Adrenal gland (tissue), 12 donors: ENCODE results near the gene UBE2R2. TPM values are rescaled to one million over a fixed set of nuclear protein-coding genes. Genes with fewer than 3 reads are reported as not detected.
"Not testable (repeated sequence)": the region's sequence is repeated elsewhere in the genome, so short reads cannot be mapped to it uniquely, and the experiment has no call there.

Source experiments
- DNase-seq, 7 donors: peaks; one replicate each; pipeline ENCODE4 v3.0.0-alpha.2; 2019 to 2020
- H3K27ac ChIP-seq, 5 donors: fragments of 200-600 bp; sonication (generic) in 4 of 5; 1 replicate in 3 of 5; 2 replicates in 2 of 5; pipeline versions ENCODE4 v1.5.1 to v1.8.0; 2016 to 2020; ENCODE audit warnings: mild to moderate bottlenecking in 1 of 5
- H3K27me3 ChIP-seq: fragments of 200-600 bp; 2 replicates; pipeline ENCODE4 v1.8.0; 2021
- H3K36me3 ChIP-seq, 2 donors: fragments of 200-600 bp; replicated peaks in 1 of 2; 1 replicate in 1 of 2; 2 replicates in 1 of 2; pipeline versions ENCODE4 v1.5.1 to v1.8.0; 2018 to 2022
- H3K4me1 ChIP-seq, 2 donors: fragments of 200-600 bp; replicated peaks in 1 of 2; 1 replicate in 1 of 2; 2 replicates in 1 of 2; pipeline versions ENCODE4 v1.5.1 to v1.8.0; 2018 to 2021
- H3K4me3 ChIP-seq, 4 donors: fragments of 200-600 bp; sonication (generic) in 3 of 4; one replicate each; pipeline ENCODE4 v1.5.1; 2016 to 2018
- H3K9me3 ChIP-seq, 3 donors: fragments of 200-600 bp; sonication (generic) in 1 of 3; replicated peaks in 1 of 3; 1 replicate in 2 of 3; 2 replicates in 1 of 3; pipeline versions ENCODE4 v1.5.1 to v1.8.0; 2016 to 2021
- CTCF ChIP-seq, 6 experiments: fragments of 450-650 bp in 4 of 6; fragments of 200-600 bp in 2 of 6; sonication (generic) in 1 of 6; IDR thresholded peaks; 1 replicate in 5 of 6; 2 replicates in 1 of 6; pipeline versions ENCODE4 v1.5.1 to v1.8.0; 2016 to 2021; ENCODE audit warnings: antibody characterized with exemption in 6 of 6, mild to moderate bottlenecking in 2 of 6, moderate library complexity in 1 of 6
- POLR2A ChIP-seq, 2 donors: fragments of 450-650 bp; IDR thresholded peaks; one replicate each; pipeline ENCODE4 v1.6.1; 2017; ENCODE audit warnings: antibody characterized with exemption in 2 of 2, mild to moderate bottlenecking in 2 of 2, moderate library complexity in 1 of 2
- WGBS, 4 donors: extraction: QIAGEN DNeasy Blood & Tissue Kit in 2 of 4; methylation state at CpG; one replicate each; pipeline versions ENCODE4 v1.1.5 to v1.1.7; 2013 to 2017; 5-methylcytosine and 5-hydroxymethylcytosine counted together
- intact Hi-C, 2 donors: fragments of 100-400 bp; cut with DNase I; formaldehyde crosslinking; loops; one replicate each; pipeline versions ENCODE4 v1.14.1 to v1.15.0; 2022 to 2023
- polyA plus RNA-seq, 3 donors: library from polyadenylated mRNA; stranded (reverse); fragments of 200-250 nt in 2 of 3; fragments of 350-450 nt in 1 of 3; fragmentation: Illumina TruSeq in 1 of 3; extraction: RNeasy Lipid Tissue Mini Kit (QIAGEN cat#74804) in 1 of 3; gene quantifications; one replicate each; pipeline ENCODE4 v1.2.3, GENCODE V29; 2013 to 2014
- total RNA-seq, 9 donors: library from RNA; depleted of rRNA in 4 of 9; stranded (reverse); fragments of >200 nt in 4 of 9; fragments of 120-200 nt in 1 of 9; fragmentation: NEBNext Ultra II Directional in 1 of 9; extraction: Animal tissue kit (Norgen Biotek cat#: 25700) in 1 of 9; gene quantifications; one replicate each; pipeline versions ENCODE4 v1.1.0 to v1.2.4, GENCODE V29; 2013 to 2023
- donor health status: healthy with polysubstance abuse.
- donor health status: Bipolar disorder and iron deficiency.
- donor health status: DM: yes; HTN: yes; CAD: no.
- donor health status: DM: no; HTN: no; CAD: no.
- donor health status: DM: no; HTN: no; CAD: no.
- donor health status: DM: yes; HTN: yes; CAD: no.

Gene UBE2R2
- total and polyA plus RNA-seq, 12 donors = 12.8 to 46.7 (median 26.9) TPM

GRCh38 chr9:33797837-33798236 is 19.1 kb upstream of the UBE2R2 start:
- DNase-seq = no peak
- Histone ChIP-seq H3K36me3 (no peaks in the 10 kb centered on the region), H3K4me3 (no peak overlapping the region), H3K27me3 (no peaks in the 10 kb centered on the region), H3K4me1 (no peaks in the 10 kb centered on the region), H3K9me3 (no peaks in the 10 kb centered on the region), H3K27ac (no peak overlapping the region)
- TF ChIP-seq CTCF (IDR thresholded peaks at IDR 0.05) (no peak), POLR2A (IDR thresholded peaks at IDR 0.05) (no peak)
- 72 to 94% (median 91%) methylated on average over 7 to 8 of the region's 8 CpGs for WGBS, 4 donors
- intact Hi-C loops = no loop called here

GRCh38 chr9:33798545-33798944 is 18.4 kb upstream of the UBE2R2 start:
- Histone ChIP-seq H3K9me3 (no peaks in the 10 kb centered on the region), H3K27me3 (no peaks in the 10 kb centered on the region), H3K27ac (no peak overlapping the region), H3K36me3 (no peaks in the 10 kb centered on the region), H3K4me1 (no peaks in the 10 kb centered on the region), H3K4me3 (no peak overlapping the region)
- intact Hi-C loops = no loop called here
- DNase-seq = no peak
- 82 to 87% (median 85%) methylated on average over 10 of the region's 10 CpGs for WGBS, 4 donors
- no peak for TF ChIP-seq POLR2A (IDR thresholded peaks at IDR 0.05)
- TF ChIP-seq CTCF (IDR thresholded peaks at IDR 0.05) = no peak

- no peak for TF ChIP-seq CTCF (IDR thresholded peaks at IDR 0.05)
- no peak for TF ChIP-seq POLR2A (IDR thresholded peaks at IDR 0.05)
- Histone ChIP-seq H3K4me1 (no peaks in the 10 kb centered on the region), H3K9me3 (no peaks in the 10 kb centered on the region), H3K27ac (no peak overlapping the region), H3K4me3 (no peak overlapping the region), H3K36me3 (no peaks in the 10 kb centered on the region), H3K27me3 (no peaks in the 10 kb centered on the region)
- 78 to 79% (median 78%) methylated on average over 8 to 9 of the region's 9 CpGs for WGBS, 4 donors
- no peak for DNase-seq
- intact Hi-C loops = no loop called here
These were observed 16.8 kb upstream of the UBE2R2 start for GRCh38 chr9:33799928-33800704.

- H3K36me3 ChIP-seq = no peaks in the 10 kb centered on the region
- intact Hi-C loops = no loop called here
- WGBS, 4 donors = 64 to 95% (median 78%) methylated on average over 2 of the region's 2 CpGs
- no peak for TF ChIP-seq CTCF (IDR thresholded peaks at IDR 0.05)
- no peak for TF ChIP-seq POLR2A (IDR thresholded peaks at IDR 0.05)
- H3K4me1 ChIP-seq = no peaks in the 10 kb centered on the region
- DNase-seq = no peak
- H3K4me3 ChIP-seq = no peak overlapping the region
- no peak overlapping the region for H3K27ac ChIP-seq
- no peaks in the 10 kb centered on the region for H3K9me3 ChIP-seq
- no peaks in the 10 kb centered on the region for H3K27me3 ChIP-seq
These were observed 16.1 kb upstream of the UBE2R2 start for GRCh38 chr9:33800886-33801285.

- DNase-seq = not testable (repeated sequence)
These were observed 14.9 kb upstream of the UBE2R2 start for GRCh38 chr9:33801943-33802500.

GRCh38 chr9:33804196-33804595 is 12.8 kb upstream of the UBE2R2 start:
- H3K4me1 ChIP-seq, H3K4me3 ChIP-seq, H3K9me3 ChIP-seq, H3K27ac ChIP-seq, intact Hi-C loops, H3K36me3 ChIP-seq, H3K27me3 ChIP-seq: not testable (repeated sequence)
- 49 to 65% (median 59%) methylated on average over 3 of the region's 3 CpGs for WGBS, 4 donors
- DNase-seq = peak in 1 of 7 donors; percentile 24

More at GRCh38 chr9:33801943-33802500, 14.9 kb upstream of the UBE2R2 start:
- H3K27me3 ChIP-seq, H3K27ac ChIP-seq, intact Hi-C loops, H3K9me3 ChIP-seq, H3K4me1 ChIP-seq, H3K4me3 ChIP-seq, H3K36me3 ChIP-seq: not testable (repeated sequence)
- 92 to 100% (median 96%) methylated on average over 2 of the region's 2 CpGs for WGBS, 4 donors

- H3K4me3 ChIP-seq, H3K27me3 ChIP-seq, intact Hi-C loops, H3K36me3 ChIP-seq, H3K4me1 ChIP-seq, H3K27ac ChIP-seq, H3K9me3 ChIP-seq, DNase-seq: not testable (repeated sequence)
- WGBS, 4 donors = 88 to 96% (median 88%) methylated on average over 2 of the region's 2 CpGs
These were observed 9.8 kb upstream of the UBE2R2 start for GRCh38 chr9:33807156-33807555.
